Brain microvascular endothelial cell (primary cell): ENCODE data around the gene AVPR2.

ENCODE experiments used
- DNase-seq: peaks from one replicate; pipeline ENCODE4 v3.0.0-alpha.2; 2020
- H3K27ac ChIP-seq: fragments of 250-450 bp; sonication (Bioruptor Pico); 2 replicates; pipeline ENCODE4 v1.5.1; 2020; ENCODE audit warnings: mild to moderate bottlenecking, moderate library complexity
- H3K27me3 ChIP-seq: fragments of 250-450 bp; sonication (Bioruptor Pico); replicated peaks from 2 replicates; pipeline ENCODE4 v1.5.1; 2020; ENCODE audit warnings: mild to moderate bottlenecking
- H3K36me3 ChIP-seq: fragments of 250-450 bp; sonication (Bioruptor Pico); replicated peaks from 2 replicates; pipeline ENCODE4 v1.5.1; 2020; ENCODE audit warnings: mild to moderate bottlenecking
- H3K4me3 ChIP-seq: 2 replicates; pipeline ENCODE4 v1.5.1; 2011; ENCODE audit warnings: low read depth, mild to moderate bottlenecking, control low read depth, low read length, moderate library complexity
- in situ Hi-C: cut with HindIII; loops from 2 replicates; pipeline ENCODE4 v1.10.0; 2017; ENCODE audit warnings: low sequenced_read_pairs, low pct_ligation_motif_present
- TF ChIP-seq, protein P1 (sequence below): IDR thresholded peaks from 2 replicates; pipeline ENCODE4 v1.5.1; 2011; ENCODE audit warnings: low read depth, mild to moderate bottlenecking, moderate library complexity, low read length, control low read depth, inconsistent platforms; ENCODE audit errors: missing control alignments

The AVPR2 gene

DNA sequence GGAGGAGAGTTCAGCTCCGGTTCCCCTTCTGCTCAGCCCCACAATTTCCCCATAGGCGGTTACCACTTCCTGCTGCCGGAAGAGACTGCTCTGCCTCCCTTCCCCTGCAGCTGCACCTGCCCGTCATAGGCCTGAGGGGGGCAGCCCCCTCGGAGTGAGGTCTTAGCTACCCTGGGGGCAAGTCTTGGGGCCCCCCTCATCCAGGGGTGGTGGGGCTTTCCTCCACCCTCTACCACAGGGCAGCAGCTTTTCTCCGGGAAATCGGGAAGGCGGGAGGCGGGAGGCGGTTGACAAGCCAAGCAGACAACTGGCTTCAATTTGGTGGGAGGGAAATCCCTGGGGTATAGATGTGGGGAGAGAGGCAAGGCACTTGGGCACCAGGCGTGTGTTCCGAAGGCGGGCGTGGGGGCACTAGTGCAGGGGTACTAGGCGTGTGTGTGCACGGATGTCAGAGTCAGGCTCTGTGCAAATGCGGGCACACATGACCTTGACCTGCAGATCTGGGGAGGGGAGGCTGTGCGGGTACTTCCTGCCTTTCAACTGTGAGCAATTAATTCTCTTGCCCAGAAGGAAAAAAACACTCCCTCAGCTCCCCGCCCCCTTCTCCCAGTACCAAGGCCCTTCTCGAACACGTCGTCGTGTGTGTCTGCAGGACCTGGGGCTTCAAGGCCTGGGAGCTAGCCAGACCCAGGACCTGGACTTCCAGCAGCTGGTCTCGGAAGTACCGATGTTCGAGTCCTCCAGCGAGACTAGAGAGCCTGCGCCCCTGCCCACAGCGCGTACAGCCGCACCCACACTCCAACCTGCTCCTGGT is 22.6 kb downstream of the AVPR2 start:
- TF ChIP-seq, protein P1, sequence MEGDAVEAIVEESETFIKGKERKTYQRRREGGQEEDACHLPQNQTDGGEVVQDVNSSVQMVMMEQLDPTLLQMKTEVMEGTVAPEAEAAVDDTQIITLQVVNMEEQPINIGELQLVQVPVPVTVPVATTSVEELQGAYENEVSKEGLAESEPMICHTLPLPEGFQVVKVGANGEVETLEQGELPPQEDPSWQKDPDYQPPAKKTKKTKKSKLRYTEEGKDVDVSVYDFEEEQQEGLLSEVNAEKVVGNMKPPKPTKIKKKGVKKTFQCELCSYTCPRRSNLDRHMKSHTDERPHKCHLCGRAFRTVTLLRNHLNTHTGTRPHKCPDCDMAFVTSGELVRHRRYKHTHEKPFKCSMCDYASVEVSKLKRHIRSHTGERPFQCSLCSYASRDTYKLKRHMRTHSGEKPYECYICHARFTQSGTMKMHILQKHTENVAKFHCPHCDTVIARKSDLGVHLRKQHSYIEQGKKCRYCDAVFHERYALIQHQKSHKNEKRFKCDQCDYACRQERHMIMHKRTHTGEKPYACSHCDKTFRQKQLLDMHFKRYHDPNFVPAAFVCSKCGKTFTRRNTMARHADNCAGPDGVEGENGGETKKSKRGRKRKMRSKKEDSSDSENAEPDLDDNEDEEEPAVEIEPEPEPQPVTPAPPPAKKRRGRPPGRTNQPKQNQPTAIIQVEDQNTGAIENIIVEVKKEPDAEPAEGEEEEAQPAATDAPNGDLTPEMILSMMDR = no peak
- in situ Hi-C loops = no loop called here
- DNase-seq = no peak
- Histone ChIP-seq H3K36me3 (peaks cover 7% of the 10 kb centered on the region), H3K27ac (peak overlapping the region; percentile 76), H3K27me3 (no peaks in the 10 kb centered on the region), H3K4me3 (peak overlapping the region; percentile 58)

DNA sequence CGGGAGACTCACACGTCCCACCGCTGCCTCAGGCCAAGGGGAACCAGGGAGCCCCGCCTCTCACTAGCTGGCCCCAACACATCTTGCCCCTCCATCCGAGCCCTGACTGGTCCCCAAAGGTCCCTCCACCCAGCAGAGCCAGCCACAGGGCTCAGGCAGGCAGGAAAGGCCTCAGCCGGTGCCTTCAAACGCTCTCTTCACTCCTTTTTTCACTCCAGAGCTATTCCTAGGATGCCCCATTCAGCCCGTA is 23.1 kb downstream of the AVPR2 start:
- peak overlapping the region; percentile 76 for H3K27ac ChIP-seq
- peak overlapping the region; percentile 58 for H3K4me3 ChIP-seq
- no peak for DNase-seq
- H3K36me3 ChIP-seq = peaks cover 7% of the 10 kb centered on the region
- TF ChIP-seq, protein P1 = no peak
- no peaks in the 10 kb centered on the region for H3K27me3 ChIP-seq
- in situ Hi-C loops = no loop called here

DNA sequence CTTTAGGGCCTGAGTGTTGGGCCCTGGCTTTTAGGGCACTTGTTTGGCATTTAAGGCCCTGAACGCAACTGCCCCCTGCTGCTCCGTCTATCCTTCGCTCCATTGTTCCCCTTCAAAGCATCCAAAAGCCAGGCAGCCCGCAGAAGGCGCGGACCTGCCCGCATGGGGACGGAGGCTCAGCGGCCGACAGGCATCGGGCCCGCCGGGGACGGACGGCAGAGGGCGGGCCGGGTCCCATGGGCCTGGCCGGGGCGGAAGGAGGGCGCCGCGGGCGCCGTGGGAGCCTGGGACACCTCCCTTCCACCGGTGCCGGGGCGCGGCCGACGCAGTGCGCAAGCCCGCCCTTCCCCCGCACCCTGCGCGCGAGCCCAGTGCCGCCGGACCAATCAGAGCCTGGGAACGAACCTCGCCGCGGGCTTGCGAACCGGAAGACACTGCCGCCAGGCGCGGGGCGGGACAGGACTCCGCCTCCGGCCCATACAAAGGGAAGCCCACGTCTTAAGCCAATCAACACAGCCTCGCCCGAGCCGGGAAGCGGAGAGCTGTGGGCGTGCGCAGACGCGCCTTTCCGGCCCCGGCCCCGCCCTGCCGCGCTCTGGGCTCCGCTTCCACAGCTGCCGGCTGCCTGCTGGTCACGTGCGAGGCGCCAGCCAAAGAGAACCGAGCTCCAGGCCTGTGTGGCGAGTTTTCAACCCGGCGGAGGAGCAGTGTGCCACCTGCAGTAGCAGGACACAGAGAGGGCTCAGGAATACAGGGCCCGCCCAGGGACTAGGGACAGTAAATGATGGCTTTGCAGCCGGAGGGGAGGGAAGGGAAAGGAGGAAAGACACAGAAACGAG is 23.7 kb downstream of the AVPR2 start:
- TF ChIP-seq, protein P1 = peak; percentile 24

DNA sequence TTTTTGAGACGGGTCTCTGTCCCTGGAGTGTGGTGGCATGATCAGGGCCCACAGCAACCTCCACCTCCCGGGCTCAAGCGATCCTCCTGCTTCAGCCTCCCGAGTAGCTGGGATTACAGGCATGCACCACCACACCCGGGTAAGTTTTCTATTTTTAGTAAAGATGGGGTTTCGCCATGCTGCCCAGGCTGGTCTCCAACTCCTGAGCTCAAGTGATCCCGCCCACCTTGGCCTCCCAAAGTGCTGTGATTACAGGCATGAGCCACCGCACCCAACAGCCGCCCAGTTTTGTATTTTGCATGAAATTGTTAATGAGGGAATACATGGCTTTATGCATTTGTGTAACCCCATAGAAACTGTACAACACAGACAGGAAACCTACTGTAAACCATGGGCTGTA is 24.4 kb downstream of the AVPR2 start:
- no peak for DNase-seq
- TF ChIP-seq, protein P1 = no peak
- H3K27me3 ChIP-seq = no peaks in the 10 kb centered on the region
- in situ Hi-C loops = no loop called here
- H3K4me3 ChIP-seq = no peak overlapping the region
- H3K27ac ChIP-seq = no peak overlapping the region
- peaks cover 10% of the 10 kb centered on the region for H3K36me3 ChIP-seq

More for the DNA sequence above, 23.7 kb downstream of the AVPR2 start:
- Histone ChIP-seq H3K27ac (peak overlapping the region; percentile 76), H3K27me3 (no peaks in the 10 kb centered on the region), H3K4me3 (peak overlapping the region; percentile 58), H3K36me3 (peaks cover 8% of the 10 kb centered on the region)
- DNase-seq = peak; percentile 95
- in situ Hi-C loops = no loop called here

DNA sequence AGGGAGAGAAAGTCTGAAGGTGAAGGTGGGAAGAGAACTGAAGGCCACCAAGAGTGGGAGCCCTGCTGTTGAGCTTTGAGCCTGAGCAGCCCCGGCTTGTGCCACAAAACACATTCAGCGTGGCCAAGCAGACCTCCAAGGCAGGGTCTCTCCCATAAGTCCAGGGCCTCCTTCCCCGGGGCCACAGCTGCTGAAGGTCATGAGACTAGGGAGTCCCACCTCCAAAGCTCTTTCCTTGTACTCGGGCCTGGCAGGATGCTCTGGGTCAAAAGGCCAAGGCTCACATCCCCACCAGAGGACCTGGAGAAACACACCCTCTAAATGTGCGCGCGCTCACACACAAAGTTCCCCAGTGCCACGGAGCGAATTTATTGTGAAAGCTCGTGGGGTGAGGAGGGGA is 25.1 kb downstream of the AVPR2 start:
- no peak for DNase-seq
- H3K27ac ChIP-seq = no peak overlapping the region
- no peaks in the 10 kb centered on the region for H3K27me3 ChIP-seq
- TF ChIP-seq, protein P1 = no peak
- H3K4me3 ChIP-seq = no peak overlapping the region
- peaks cover 10% of the 10 kb centered on the region for H3K36me3 ChIP-seq
- in situ Hi-C loops = no loop called here
